NCI-H1105 (cell line): ENCODE data around the gene BTBD6.

Experiments
- DNase-seq: peaks from one replicate; lab custom pipeline; 2025; lab: John Stamatoyannopoulos, UW

The BTBD6 gene

DNA sequence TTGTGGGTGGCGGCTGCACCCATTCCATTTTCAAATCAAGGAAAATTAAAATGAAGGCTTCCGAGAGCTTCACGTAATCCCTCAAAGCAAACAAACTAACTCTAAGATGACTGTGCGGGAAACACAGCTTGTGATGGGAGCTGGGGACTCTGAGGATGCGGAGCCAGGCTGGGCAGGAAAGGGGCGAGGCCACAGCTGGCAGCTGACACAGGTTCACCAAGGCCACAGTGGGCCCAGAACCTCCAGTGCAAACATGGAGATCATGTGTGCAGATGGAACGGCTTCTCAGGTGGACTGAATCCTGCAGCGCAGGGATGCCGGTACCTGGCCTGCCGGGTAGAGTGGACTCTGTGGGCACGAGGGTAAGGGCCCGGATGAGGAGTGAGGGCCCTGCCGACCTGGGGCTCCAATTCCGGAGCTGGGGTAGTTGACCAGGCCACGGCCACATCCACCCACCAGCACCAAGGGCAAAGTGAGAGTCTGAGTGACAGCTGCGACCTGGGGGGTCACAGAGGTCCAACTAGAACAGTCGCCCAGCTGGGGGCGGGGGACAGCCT is 19.2 kb upstream of the BTBD6 start:
- no peak for DNase-seq

DNA sequence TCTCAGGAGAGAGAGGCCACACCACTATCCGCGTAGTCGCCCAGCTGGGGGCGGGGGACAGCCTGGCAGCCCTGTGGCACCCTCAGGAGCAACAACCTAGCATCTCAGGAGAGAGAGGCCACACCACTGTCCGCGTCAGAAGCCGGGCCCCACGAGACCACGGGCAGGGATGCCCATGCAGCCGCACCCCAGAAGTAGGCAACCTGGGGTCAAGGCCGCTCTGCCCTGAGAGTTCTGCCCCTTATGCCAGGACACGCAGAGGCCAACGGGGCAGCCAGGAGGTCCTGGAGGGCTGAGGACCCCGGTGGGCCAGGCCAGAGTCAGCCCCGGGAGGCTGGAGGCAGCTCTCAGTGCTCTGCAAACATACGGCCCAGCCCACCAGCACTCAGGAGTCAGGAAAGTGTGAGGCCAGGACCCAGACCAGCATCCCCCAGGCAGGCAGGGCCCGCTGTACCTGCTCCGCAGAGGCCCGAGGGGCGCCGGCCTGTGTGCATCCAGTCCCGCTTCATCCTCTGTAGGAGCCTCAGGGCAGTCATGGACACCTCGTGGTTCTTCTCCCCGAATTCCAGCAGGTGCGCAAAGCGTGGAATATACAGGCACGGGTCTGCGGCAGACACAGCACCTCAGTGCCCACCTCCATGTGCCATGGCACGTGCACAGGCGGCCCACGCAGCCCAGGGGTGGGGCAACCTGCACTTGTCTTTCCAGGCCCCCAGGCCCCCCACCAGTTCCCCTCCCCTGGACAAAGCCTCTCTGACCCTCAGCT is 7.3 kb upstream of the BTBD6 start:
- DNase-seq, result no peak

DNA sequence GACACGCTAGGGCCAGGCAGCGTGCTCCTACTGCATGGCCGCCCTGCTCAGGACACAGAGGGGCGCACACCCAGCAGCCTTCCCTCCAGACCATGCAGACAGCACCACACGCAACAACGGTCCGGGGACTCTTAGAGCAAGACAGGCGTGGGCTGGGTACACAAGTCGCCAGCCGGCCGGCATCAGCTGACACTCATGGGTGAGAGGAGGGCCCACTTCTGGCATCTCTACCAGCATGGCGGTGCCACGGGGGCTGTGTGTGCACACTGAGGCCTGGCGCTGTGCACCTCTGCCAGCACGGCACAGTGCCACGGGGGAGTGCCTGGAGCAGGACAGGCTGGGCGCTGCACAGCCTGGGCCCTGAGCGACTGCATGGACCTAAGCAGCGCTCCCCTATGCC is 6.7 kb upstream of the BTBD6 start:
- DNase-seq, result no peak

DNA sequence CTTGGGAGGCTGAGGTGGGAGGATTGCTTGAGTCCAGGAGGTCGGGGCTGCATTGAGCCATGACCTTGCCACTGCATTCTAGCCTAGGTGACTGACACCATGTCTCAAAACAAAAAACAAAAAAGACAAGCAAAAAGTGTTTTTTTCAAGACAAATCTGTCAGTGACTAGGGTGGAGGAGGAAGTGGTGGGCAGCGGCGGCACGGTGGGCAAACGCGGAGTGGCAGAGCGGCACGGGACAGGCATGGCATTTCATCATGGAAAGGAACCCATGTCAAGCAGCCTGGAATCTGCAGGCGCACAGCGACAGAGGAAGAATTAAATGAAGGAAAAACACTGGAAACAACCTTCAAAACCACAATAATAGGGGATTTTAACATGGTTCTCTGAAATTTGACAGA is 4.0 kb upstream of the BTBD6 start:
- no peak for DNase-seq

DNA sequence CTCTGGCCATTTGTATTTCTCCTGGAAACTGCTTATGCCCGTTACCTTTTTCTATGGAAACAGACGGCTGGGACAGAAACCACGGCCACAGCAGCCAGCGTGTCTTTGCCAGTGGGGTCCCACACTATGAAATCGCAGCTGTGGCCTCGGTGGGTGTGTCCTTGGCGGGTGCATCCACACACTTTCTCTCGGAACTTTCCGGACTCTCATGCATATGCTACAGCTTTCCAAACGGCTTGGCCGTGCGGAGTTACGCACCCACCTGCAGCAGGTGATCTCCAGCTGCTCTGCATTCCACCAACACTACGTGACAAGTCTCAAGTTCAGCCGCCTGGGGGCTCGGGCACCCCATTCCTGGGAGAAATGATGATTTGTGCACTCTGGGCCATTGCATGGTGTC is 1.3 kb upstream of the BTBD6 start:
- DNase-seq, result no peak

DNA sequence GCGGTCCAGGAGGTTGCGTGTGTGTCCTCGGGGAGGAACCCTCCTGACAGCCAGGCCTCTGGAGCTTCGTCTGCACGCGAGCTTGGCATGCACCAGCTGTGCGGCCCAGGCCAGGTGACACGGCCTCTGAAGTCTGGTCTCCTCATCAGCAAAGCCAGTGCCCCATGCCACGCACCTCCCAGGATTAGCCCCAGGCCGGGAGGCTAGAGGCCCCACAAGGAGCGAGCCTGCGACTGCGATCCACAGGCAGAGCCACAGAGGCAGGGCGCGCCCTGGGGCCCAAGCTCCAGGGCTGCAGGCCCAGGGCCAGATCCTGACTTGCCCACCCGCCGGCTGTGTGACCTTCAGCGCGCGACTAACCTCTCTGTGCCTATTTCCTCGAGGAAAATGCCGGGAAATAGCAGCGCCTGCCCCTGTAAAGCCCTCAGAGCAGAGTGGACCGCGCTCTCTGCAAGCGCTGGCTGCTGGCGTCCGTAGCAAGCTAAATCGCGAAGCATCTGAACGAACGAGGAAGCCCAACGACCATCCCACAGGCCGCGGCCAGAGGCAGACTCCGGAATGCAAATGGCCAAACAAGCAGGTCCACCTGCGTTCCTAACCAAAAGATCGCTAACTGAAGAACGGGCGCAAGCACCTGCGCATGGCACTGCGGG is 492 bp upstream of the BTBD6 start:
- no peak for DNase-seq

DNA sequence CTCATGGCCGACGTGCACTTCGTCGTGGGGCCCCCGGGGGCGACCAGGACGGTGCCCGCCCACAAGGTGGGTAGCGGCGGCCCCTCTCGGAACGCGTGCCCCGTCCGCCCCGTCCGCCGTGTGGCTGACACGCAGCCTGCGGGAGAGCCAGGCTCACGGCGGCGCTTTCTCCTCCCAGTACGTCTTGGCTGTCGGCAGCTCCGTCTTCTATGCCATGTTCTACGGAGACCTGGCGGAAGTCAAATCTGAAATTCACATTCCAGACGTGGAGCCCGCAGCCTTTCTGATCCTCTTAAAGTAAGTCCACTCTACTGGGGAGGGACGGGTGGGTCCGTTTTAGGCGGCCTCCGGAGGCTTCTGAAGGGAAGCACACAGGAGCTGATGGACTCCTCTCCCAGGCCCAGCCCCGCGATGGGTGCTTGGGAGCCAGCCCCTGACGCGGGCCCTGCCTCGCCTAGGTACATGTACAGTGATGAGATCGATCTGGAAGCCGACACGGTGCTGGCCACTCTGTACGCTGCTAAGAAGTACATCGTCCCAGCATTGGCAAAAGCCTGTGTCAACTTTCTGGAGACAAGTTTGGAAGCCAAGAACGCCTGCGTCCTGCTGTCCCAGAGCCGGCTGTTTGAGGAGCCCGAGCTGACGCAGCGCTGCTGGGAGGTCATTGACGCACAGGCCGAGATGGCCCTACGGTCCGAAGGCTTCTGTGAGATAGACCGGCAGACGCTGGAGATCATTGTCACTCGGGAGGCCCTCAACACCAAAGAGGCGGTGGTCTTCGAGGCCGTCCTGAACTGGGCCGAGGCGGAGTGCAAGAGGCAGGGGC is 1.1 kb downstream of the BTBD6 start:
- DNase-seq, result no peak

DNA sequence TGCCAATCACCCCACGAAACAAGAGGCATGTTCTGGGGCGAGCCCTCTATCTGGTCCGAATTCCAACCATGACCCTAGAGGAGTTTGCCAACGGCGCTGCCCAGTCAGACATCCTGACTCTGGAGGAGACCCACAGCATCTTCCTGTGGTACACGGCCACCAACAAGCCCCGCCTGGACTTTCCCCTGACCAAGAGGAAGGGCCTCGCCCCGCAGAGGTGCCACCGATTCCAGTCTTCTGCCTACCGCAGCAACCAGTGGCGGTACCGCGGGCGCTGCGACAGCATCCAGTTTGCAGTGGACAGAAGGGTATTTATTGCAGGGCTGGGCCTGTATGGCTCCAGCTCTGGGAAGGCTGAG is 1.7 kb downstream of the BTBD6 start:
- no peak for DNase-seq

DNA sequence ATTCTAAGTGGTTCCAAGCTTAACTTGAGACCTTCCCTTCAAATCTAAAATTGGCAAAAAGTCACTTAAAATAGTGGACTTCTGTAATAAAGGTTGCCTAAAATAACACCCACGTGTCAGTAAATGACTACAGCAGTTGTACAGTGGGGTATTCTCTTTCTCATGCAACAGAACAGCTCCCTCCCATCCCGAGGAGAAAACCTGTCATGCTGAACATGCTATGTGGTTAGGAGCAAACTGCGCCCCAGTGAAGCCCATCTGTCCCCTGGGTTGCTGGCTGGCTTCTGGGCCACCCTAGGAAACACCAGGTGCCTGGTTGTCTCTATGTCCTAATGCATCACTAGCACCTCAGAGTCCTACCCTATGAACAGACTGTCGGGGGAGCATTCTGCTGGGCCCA is 2.7 kb downstream of the BTBD6 start:
- no peak for DNase-seq

DNA sequence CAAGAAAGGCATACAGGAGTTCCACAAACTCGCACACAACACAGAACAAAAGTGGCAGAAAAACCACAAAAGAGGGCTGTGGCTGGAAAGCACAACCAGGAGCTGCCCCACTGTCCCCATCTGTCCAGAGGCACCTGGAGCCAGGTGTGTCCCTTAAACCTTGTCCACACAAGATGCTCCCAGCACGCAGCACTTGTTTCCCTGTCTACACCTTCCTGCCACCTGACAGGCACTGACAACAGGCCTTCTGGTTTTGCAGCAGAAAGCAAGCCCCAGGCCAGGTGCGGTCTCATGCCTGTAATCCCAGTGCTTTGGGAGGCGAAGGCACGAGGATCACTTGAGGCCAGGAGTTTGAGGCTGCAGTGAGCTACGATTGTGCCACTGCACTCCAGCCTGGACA is 3.6 kb downstream of the BTBD6 start:
- DNase-seq, result no peak

DNA sequence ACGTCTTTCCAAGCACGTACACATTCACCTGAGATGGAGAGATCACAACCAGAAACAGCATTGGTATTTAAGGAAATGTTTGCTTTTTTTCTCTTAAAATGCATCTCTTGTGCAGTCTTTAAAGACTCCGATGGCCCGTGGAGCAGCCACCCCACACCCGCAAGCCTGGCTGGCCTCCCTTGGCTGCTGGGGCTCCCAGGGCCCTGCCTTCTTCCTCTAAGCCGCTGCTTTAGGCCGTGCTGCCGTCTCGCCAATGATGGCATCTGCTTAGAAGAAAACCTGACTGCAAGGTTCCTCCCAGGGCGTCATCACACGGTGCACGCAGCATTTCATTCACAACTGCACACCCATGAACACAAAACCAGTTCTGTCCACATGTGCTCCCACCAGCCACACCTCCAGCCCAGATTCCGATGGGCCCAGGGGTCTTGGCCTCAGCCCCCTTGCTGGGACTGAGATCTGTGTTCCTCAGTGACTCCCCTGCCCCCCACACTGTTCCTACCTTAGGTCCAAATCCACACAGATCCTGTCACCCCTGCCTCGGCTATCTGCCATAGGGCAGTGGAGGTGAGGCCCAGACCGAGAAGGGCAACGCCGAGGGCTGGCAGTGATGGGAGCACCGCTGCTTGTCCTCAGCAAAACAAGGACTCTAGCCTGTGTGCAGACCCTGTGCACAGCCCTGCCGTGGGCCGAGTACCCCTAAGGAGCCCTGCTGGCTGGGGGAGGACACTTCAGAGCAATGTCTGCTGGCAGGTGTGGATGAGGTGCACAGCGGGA is 4.4 kb downstream of the BTBD6 start:
- DNase-seq, result no peak

DNA sequence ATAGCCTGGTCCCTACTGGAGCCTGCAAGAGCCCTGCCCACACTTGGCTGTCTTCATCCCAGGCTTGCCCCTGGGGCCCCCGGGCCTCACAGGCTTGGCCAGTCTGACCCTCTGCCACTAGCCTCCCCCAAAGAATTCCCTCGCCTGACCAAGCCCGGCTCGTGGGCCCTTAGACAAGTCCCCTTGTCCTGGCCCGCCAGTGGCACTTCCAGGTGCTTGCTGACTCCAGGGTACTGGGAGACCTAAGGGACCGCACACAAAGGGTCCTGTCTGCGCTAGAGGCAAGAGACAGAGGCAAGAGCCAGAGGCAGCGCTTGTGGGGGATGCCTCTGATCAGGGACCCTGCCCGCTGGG is 5.0 kb downstream of the BTBD6 start:
- DNase-seq, result no peak

DNA sequence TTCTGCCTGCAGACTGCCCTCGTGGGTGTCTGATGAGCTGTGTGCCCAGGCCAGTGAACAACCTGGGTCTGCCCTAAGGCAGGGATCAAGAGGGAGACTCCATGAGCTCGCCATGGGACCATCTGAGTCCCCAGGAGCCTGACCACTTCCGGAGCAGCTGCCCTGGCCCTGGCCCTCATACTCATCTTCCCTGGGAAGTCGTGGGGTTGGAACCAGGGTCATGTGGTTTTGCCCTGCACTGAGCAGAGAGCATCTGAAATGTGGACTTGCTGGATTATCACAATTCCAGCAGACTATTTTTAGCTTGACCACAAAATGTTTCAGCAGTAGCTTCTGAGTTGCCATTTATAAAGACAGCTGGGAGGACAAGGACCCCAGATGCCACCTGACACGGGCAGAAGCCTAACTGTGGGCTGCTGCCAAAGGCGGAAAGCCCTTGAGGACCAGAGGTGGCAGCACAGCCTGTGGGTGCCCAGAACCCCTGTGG is 6.7 kb downstream of the BTBD6 start:
- no peak for DNase-seq

DNA sequence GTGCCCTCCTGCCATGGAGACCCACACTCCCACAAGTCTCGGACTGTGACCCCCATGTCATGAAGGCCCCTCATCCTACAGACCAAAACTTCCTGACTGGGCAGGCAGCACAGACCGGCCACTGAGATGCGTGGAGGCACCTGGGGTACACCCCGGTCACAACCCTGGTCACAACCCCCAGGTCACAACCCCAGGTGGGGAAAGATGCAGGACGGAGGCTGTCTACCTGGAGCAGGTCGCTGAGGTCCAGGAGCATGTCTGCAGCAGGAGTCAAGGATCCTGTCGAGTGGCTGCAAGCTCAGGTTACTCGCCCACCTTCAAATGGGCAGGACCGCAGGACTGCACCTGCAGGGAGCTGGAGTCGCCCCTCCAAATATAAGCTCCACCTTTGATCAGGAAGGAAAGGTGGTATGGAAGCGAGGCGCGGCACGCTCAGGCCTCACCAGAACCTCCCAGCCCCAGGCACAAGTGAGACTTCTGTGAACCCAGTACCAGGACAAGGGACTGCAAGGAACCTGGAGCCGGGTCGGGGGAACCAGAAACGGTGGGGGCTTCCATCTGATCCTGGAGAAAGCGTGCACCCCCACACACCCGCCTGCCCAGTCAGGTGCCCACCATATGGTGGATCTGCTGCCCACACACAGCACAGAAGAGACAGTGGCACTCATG is 8.1 kb downstream of the BTBD6 start:
- DNase-seq, result no peak

DNA sequence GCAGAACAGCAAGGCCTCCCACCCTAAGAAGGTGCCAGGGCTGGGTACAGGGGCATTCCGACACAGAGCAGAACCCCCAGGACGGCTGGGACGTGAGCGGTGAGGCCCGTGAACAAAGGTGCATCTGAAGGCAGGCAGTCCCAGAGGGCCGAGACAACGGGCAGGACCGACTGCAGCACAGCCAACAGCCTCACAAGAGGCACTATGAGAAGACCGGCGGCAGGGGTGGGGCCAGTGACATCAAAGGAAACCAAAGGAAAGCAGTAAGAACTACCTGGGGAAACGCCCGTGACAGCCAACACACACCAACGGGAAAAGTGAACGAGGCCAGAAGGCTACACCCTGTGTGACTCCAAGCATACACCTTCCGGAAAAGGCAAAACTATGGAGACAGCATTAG is 9.1 kb downstream of the BTBD6 start:
- no peak for DNase-seq

DNA sequence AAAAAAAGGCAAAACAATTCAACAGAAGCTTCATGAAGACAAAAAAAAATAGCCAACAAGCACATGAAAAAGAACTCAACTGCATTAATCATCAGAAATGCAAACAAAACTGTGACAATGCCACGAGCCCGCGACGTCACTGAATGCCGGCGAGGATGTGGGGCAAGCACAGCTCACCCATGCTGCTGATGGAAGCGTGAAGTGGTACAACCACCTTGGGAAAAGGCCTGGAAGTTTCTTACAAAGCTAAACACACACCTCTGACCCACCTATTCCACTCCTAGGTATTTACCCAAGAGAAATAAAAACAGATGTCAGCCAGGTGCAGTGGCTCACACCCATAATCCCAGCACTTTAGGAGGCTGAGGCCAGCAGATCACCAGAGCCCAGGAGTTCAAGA is 10.5 kb downstream of the BTBD6 start:
- DNase-seq, result no peak

DNA sequence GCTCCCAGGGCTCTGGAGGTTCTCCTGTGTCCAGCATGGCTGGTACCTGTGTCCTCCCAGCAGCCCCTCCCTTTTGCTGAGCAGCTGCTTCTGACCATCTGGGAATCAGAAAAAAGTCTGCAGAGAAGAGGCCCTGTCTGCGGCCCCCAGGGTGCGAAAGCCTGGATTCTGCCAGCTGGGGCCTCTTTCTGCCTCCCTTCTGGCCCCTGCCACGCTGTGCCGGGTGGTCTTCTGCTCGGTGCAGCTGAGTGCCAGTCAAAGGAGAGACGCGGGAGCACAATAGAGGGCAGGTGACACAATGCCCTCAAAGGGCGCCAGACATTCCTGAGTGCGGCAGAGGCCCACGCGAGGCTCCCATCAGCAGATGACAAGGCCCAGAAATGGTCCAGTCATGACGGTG is 12.6 kb downstream of the BTBD6 start:
- DNase-seq, result no peak

DNA sequence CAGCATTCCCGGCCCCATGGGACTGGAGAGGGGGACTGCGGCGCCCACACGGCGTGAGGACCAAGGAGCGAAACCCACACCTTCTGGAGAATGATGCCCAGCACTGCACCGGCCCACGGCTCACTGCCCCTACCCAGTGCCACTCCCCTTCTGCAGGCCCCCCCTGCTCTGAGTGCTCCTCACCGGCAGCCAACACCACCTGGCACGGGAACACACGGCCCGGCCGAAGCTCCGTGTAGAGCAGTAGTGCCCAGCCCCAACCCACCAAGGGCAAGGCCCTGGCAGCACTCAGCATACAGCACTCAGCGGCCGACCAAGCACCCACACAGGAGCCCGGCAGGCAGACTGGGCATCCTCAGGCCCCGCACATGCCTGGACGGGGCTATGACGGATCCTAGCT is 13.4 kb downstream of the BTBD6 start:
- DNase-seq, result no peak

DNA sequence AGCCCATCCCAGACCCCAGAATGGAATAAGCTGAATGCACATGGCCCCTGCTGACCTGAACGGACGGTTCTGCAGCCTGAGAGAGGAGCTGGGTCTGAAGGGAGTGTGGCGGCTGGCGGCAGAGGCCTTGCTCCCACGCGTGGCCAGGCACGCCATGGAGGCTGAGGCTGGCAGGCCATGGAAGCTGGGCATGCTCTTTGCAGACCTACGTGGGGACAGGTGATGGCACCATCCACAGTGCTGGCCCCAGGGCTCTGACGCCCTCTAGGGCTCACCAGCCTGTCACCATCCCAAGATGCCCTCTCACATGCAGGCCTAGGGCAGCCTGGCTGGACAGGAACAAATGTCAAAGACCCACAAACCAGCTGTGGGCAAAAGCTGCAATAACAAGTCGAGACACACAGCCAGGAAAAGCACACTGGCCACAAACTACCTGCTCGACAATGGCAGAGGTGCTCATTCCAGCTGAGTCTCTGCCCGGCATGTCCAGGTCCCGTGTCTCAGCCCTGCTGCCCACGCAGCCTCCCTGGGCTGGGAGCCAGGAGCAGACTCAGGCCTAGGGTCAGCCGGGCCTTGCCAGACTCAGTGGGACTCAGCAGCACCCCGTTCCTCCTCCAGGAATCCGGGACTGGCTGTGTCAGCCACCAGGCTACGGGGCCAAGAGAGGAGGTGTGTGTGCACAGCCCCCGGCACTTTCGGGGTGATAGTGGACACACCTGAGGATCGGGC is 19.7 kb downstream of the BTBD6 start:
- DNase-seq, result no peak

DNA sequence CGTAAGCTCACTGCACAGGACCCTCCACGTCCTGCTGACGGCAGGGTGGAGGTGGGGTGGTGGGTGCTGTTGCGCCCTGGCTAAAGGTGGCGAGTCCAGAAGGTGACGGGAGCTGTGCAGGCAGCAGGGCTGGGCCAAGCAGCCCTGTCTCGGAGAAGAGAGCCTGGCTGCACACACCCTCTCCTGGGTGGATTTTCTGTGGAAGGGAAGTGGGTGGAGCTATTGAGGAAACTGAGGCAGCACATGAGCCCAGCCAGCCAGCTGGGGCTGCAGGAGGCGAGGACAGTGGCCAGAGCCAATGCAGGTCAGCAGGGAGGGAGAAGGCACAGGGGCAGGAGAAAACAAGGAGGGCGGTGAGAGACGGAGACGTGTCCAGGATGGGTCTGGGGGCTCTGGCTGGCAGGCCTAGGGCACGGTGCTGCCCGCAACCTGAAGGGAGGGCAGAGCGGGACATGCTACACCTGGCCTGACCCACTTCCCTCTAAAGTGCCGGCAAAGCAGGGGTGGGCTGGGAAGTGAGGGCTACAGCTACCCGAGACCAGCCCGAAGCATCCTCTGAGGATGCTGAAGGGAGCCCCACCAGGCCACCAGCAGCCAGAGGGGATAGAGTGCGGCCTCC is 20.5 kb downstream of the BTBD6 start:
- no peak for DNase-seq
